ENCODE data around the gene ZC3H7B. TPM values are rescaled to one million over a fixed set of nuclear protein-coding genes. Genes with fewer than 3 reads are reported as not detected.

Gene ZC3H7B
- total RNA-seq, 1 experiment from 2014 or later = 34.8 TPM

GRCh38 chr22:41254230-41254629, 47.1 kb upstream of the ZC3H7B start:
- H3K27ac ChIP-seq (ENCODE audit: low read length) = no peak overlapping the region
- no peaks in the 10 kb centered on the region for H4K20me1 ChIP-seq (ENCODE audit: low read length)
- H3K36me3 ChIP-seq (ENCODE audit: low read depth, low read length) = peaks cover 44% of the 10 kb centered on the region; the same call in 1 of the 2 replicates
- H3K9ac ChIP-seq (ENCODE audit: low read length) = no peak overlapping the region
- ChIA-PET POLR2A (ENCODE audit: unreplicated experiment) (no interaction called here), CTCF (no interaction called here)
- H3K27me3 ChIP-seq (ENCODE audit: low read length) = no peaks in the 10 kb centered on the region
- no peak for DNase-seq
- H3K4me2 ChIP-seq (ENCODE audit: low read length) = no peak overlapping the region
- H3K4me3 ChIP-seq (ENCODE audit: low read length) = no peak overlapping the region
- intact Hi-C loops (cut with micrococcal nuclease) = no loop called here
- no peaks in the 10 kb centered on the region for H3K9me3 ChIP-seq (ENCODE audit: low read length)
- no TSS peak for BruUV-seq (replicated peaks)
- no peak overlapping the region for H2AFZ ChIP-seq (ENCODE audit: low read length)
- TF ChIP-seq EZH2phosphoT487 (IDR thresholded peaks at IDR 0.05; ENCODE audit: borderline replicate concordance, low read length) (no peak), CTCF (conservative IDR thresholded peaks at IDR 0.05; ENCODE audit: low read depth, low read length) (no peak), EZH2 (IDR thresholded peaks at IDR 0.05; ENCODE audit: low read length, unreplicated experiment) (no peak)
- H3K9me2 ChIP-seq (replicated peaks; ENCODE audit: low read length) = no peaks in the 10 kb centered on the region
- H3K79me2 ChIP-seq (ENCODE audit: low read length) = 0 out of 2 replicates have a peak, but pooled peaks cover 2% of the 10 kb centered on the region
- no peaks in the 10 kb centered on the region for H3F3A ChIP-seq (ENCODE audit: low read length, unreplicated experiment)
- no peak for ATAC-seq
- peaks cover 18% of the 10 kb centered on the region for H3K4me1 ChIP-seq (ENCODE audit: insufficient read depth, low read length)

- peak overlapping the region; percentile 90 for H3K27ac ChIP-seq (ENCODE audit: low read length)
- H3K4me2 ChIP-seq (ENCODE audit: low read length) = peak overlapping the region; percentile 28
- no peak overlapping the region for H2AFZ ChIP-seq (ENCODE audit: low read length)
- peak overlapping the region; percentile 57 for H3K9ac ChIP-seq (ENCODE audit: low read length)
- H3F3A ChIP-seq (ENCODE audit: low read length, unreplicated experiment) = no peaks in the 10 kb centered on the region
- peaks cover 18% of the 10 kb centered on the region for H3K4me1 ChIP-seq (ENCODE audit: insufficient read depth, low read length)
- H3K36me3 ChIP-seq (ENCODE audit: low read depth, low read length) = peaks cover 32% of the 10 kb centered on the region; the same call in 1 of the 2 replicates
- no peaks in the 10 kb centered on the region for H4K20me1 ChIP-seq (ENCODE audit: low read length)
- BruUV-seq (replicated peaks) = TSS peak; percentile 58
- no peaks in the 10 kb centered on the region for H3K27me3 ChIP-seq (ENCODE audit: low read length)
- ATAC-seq (peak; percentile 91), DNase-seq (peak; percentile 82)
- intact Hi-C loops (cut with micrococcal nuclease) = no loop called here
- CTCF ChIA-PET = no interaction called here
- POLR2A ChIA-PET (ENCODE audit: unreplicated experiment) = interaction anchor here (0.6 to 1.1 kb wide), 2 partner anchors 49 to 828 kb away, joined by 3 to 10 read pairs; no protein-coding TSS in a partner anchor
- no peaks in the 10 kb centered on the region for H3K9me2 ChIP-seq (replicated peaks; ENCODE audit: low read length)
- TF ChIP-seq EZH2phosphoT487 (IDR thresholded peaks at IDR 0.05; ENCODE audit: borderline replicate concordance, low read length) (no peak), CTCF (conservative IDR thresholded peaks at IDR 0.05; ENCODE audit: low read depth, low read length) (peak; percentile 45), EZH2 (IDR thresholded peaks at IDR 0.05; ENCODE audit: low read length, unreplicated experiment) (no peak)
- no peak overlapping the region for H3K4me3 ChIP-seq (ENCODE audit: low read length)
- 0 out of 2 replicates have a peak, but pooled peaks cover 2% of the 10 kb centered on the region for H3K79me2 ChIP-seq (ENCODE audit: low read length)
- no peaks in the 10 kb centered on the region for H3K9me3 ChIP-seq (ENCODE audit: low read length)
These were observed 44.8 kb upstream of the ZC3H7B start for GRCh38 chr22:41256254-41257253.
